Measurements from ENCODE around the gene VWA8. TPM values are rescaled to one million over a fixed set of nuclear protein-coding genes. Genes with fewer than 3 reads are reported as not detected.
"Not testable (repeated sequence)": the region's sequence is repeated elsewhere in the genome, so short reads cannot be mapped to it uniquely, and the experiment has no call there.

Gene VWA8
- total and polyA plus RNA-seq, 4 donors: 4.7 to 26.3 (median 11.9) TPM

GRCh38 chr13:41751277-41751676 lies 209.6 kb downstream of the VWA8 start:
- DNase-seq: peak; percentile 22 to 82 (median 69)
- no peak for TF ChIP-seq CTCF (IDR thresholded peaks at IDR 0.05; ENCODE audit: control extremely low read depth, extremely low read depth)
- Histone ChIP-seq H3K4me3 (no peak overlapping the region), H3K27ac (ENCODE audit: low read depth in 1 of 2, low read length in 1 of 2) (no peak overlapping the region), H3K36me3 (ENCODE audit: control insufficient read depth in 4 of 4, insufficient read depth in 4 of 4, low read length in 4 of 4) (peaks cover 0 to 2% (median 0%) of the 10 kb centered on the region in 4 donors), H3K4me1 (ENCODE audit: control insufficient read depth in 5 of 5, insufficient read depth in 5 of 5, low read length in 5 of 5) (peaks cover 0 to 12% (median 0%) of the 10 kb centered on the region in 5 donors), H3K9ac (ENCODE audit: insufficient read depth in 1 of 2, low read length in 2 of 2) (no peak overlapping the region), H3K9me3 (ENCODE audit: control insufficient read depth in 4 of 4, insufficient read depth in 3 of 4, low read length in 3 of 4) (no peaks in the 10 kb centered on the region), H3K27me3 (ENCODE audit: control insufficient read depth in 3 of 3, insufficient read depth in 3 of 3, low read length in 2 of 3) (no peaks in the 10 kb centered on the region)
- 50 to 80% methylated on average over 2 of the region's 2 CpGs for WGBS, 2 donors
- ATAC-seq (ENCODE audit: insufficient read depth, low FRiP score): no peak

- TF ChIP-seq CTCF (IDR thresholded peaks at IDR 0.05; ENCODE audit: control extremely low read depth, extremely low read depth): no peak
- Histone ChIP-seq H3K9me3 (ENCODE audit: control insufficient read depth in 4 of 4, insufficient read depth in 3 of 4, low read length in 3 of 4) (no peaks in the 10 kb centered on the region), H3K9ac (ENCODE audit: insufficient read depth in 1 of 2, low read length in 2 of 2) (no peak overlapping the region), H3K4me3 (no peak overlapping the region), H3K36me3 (ENCODE audit: control insufficient read depth in 4 of 4, insufficient read depth in 4 of 4, low read length in 4 of 4) (peaks cover 0 to 2% (median 0%) of the 10 kb centered on the region in 4 donors), H3K27ac (ENCODE audit: low read depth in 1 of 2, low read length in 1 of 2) (no peak overlapping the region), H3K4me1 (ENCODE audit: control insufficient read depth in 5 of 5, insufficient read depth in 5 of 5, low read length in 5 of 5) (peaks cover 0 to 10% (median 0%) of the 10 kb centered on the region in 5 donors), H3K27me3 (ENCODE audit: control insufficient read depth in 3 of 3, insufficient read depth in 3 of 3, low read length in 2 of 3) (no peaks in the 10 kb centered on the region)
- DNase-seq: no peak
- ATAC-seq (ENCODE audit: insufficient read depth, low FRiP score): no peak
- 91 to 94% methylated on average over 2 of the region's 2 CpGs for WGBS, 2 donors
Measured at GRCh38 chr13:41746259-41746658, 214.7 kb downstream of the VWA8 start.

DNA sequence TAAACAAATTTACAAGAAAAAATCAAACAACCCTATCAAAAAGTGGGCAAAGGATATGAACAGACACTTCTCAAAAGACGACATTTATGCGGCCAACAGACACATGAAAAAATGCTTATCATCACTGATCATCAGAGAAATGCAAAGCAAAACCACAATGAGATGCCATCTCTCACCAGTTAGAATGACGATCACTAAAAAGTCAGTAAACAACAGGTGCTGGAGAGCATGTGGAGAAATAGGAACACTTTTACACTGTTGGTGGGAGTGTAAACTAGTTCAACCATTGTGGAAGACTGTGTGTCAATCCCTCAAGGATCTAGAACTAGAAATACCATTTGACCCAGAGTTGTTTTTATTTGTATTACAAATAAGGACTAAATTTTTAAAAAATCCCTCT lies 215.4 kb downstream of the VWA8 start:
- H3K4me1 ChIP-seq (ENCODE audit: control insufficient read depth in 5 of 5, insufficient read depth in 5 of 5, low read length in 5 of 5); H3K27ac ChIP-seq (ENCODE audit: low read depth in 1 of 2, low read length in 1 of 2); H3K9me3 ChIP-seq (ENCODE audit: control insufficient read depth in 4 of 4, insufficient read depth in 3 of 4, low read length in 3 of 4); H3K36me3 ChIP-seq (ENCODE audit: control insufficient read depth in 4 of 4, insufficient read depth in 4 of 4, low read length in 4 of 4); H3K27me3 ChIP-seq (ENCODE audit: control insufficient read depth in 3 of 3, insufficient read depth in 3 of 3, low read length in 2 of 3); ATAC-seq (ENCODE audit: insufficient read depth, low FRiP score); H3K9ac ChIP-seq (ENCODE audit: insufficient read depth in 1 of 2, low read length in 2 of 2); DNase-seq; H3K4me3 ChIP-seq: not testable (repeated sequence)
- 88 to 96% methylated on average over 3 of the region's 3 CpGs for WGBS, 2 donors

- Histone ChIP-seq H3K9ac (ENCODE audit: insufficient read depth in 1 of 2, low read length in 2 of 2) (no peak overlapping the region), H3K27me3 (ENCODE audit: control insufficient read depth in 3 of 3, insufficient read depth in 3 of 3, low read length in 2 of 3) (no peaks in the 10 kb centered on the region), H3K4me1 (ENCODE audit: control insufficient read depth in 5 of 5, insufficient read depth in 5 of 5, low read length in 5 of 5) (peaks cover 0 to 4% (median 0%) of the 10 kb centered on the region in 5 donors), H3K4me3 (no peak overlapping the region), H3K27ac (ENCODE audit: low read depth in 1 of 2, low read length in 1 of 2) (peak overlapping the region in 1 of 2 donors; percentile 18), H3K9me3 (ENCODE audit: control insufficient read depth in 4 of 4, insufficient read depth in 3 of 4, low read length in 3 of 4) (no peaks in the 10 kb centered on the region), H3K36me3 (ENCODE audit: control insufficient read depth in 4 of 4, insufficient read depth in 4 of 4, low read length in 4 of 4) (no peaks in the 10 kb centered on the region)
- DNase-seq (peak in 1 of 3 donors; percentile 32), ATAC-seq (ENCODE audit: insufficient read depth, low FRiP score) (no peak)
- WGBS, 2 donors: 90 to 96% methylated on average over 4 of the region's 4 CpGs
- no peak for TF ChIP-seq CTCF (IDR thresholded peaks at IDR 0.05; ENCODE audit: control extremely low read depth, extremely low read depth)
Measured at GRCh38 chr13:41742917-41743552, 217.9 kb downstream of the VWA8 start.

Data from lung (tissue), 12 donors.